Ishikawa (cell line): ENCODE data around the gene CHMP2A.

Source experiments
- CEBPB ChIP-seq: IDR thresholded peaks from 2 replicates; pipeline ENCODE4 v1.6.1; 2012
- EP300 ChIP-seq: IDR thresholded peaks from 2 replicates; pipeline ENCODE4 v1.6.1; 2012; ENCODE audit warnings: borderline replicate concordance
- MAX ChIP-seq: IDR thresholded peaks from 2 replicates; pipeline ENCODE4 v1.6.1; 2012
- TAF1 ChIP-seq: IDR thresholded peaks from 2 replicates; pipeline ENCODE4 v1.6.1; 2012; ENCODE audit warnings: low read depth, mild to moderate bottlenecking
- TEAD4 ChIP-seq: IDR thresholded peaks from 2 replicates; pipeline ENCODE4 v1.6.1; 2012
- USF1 ChIP-seq: IDR thresholded peaks from 2 replicates; pipeline ENCODE4 v1.6.1; 2012
- YY1 ChIP-seq: IDR thresholded peaks from 2 replicates; pipeline ENCODE4 v1.6.1; 2012; ENCODE audit warnings: low read depth

- TF ChIP-seq MAX (no peak), TEAD4 (no peak), TAF1 (no peak), YY1 (no peak), EP300 (no peak), USF1 (no peak), CEBPB (no peak)
Observed at GRCh38 chr19:58558066-58558622, 3.2 kb upstream of the CHMP2A start, which contains the start of gene UBE2M.
